ENCODE measurements around the gene CUTA. TPM values are rescaled to one million over a fixed set of nuclear protein-coding genes. Genes with fewer than 3 reads are reported as not detected.
A peak's percentile ranks its signal among the peaks of the same experiment; 100 is the strongest.

CUTA gene
- total and polyA plus RNA-seq, 2 of the 13 experiments (the other 11 are each of a cell fraction or from before 2014, with no cell fraction given): 170 to 180 TPM

GRCh38 chr6:33391278-33391921 is 26.5 kb downstream of the CUTA start, which contains the start of gene KIFC1 (continued):
- TF ChIP-seq SOX5 (CRISPR knock-in tag; IDR thresholded peaks at IDR 0.05; ENCODE audit: borderline replicate concordance): peak; percentile 70
- TF ChIP-seq ZNF740 (CRISPR knock-in tag; IDR thresholded peaks at IDR 0.05): peak; percentile 16; the same call in 1 of the 2 replicates
- TF ChIP-seq FOXO1 (CRISPR knock-in tag; IDR thresholded peaks at IDR 0.05): peak; percentile 92
- peak; percentile 77; the same call in 1 of the 2 replicates for TF ChIP-seq KLF12 (CRISPR knock-in tag; IDR thresholded peaks at IDR 0.05; ENCODE audit: borderline replicate concordance)
- no peak for TF ChIP-seq ZNF17 (CRISPR knock-in tag; IDR thresholded peaks at IDR 0.05)
- no peak; the same call in 1 of the 2 replicates for TF ChIP-seq ZNF33A (CRISPR knock-in tag; IDR thresholded peaks at IDR 0.05; ENCODE audit: borderline replicate concordance)
- TF ChIP-seq ATF4 (CRISPR knock-in tag; IDR thresholded peaks at IDR 0.05): peak in 1 of 2 experiments; percentile 76; a peak in 2 of 4 replicates
- TF ChIP-seq ZSCAN9 (CRISPR knock-in tag; IDR thresholded peaks at IDR 0.05; ENCODE audit: borderline replicate concordance): peak; percentile 94
- peak; percentile 93 for TF ChIP-seq SP2 (CRISPR knock-in tag; IDR thresholded peaks at IDR 0.05)
- TF ChIP-seq TP53 (CRISPR knock-in tag; conservative IDR thresholded peaks at IDR 0.05): no peak
- TF ChIP-seq TRIM22 (IDR thresholded peaks at IDR 0.05): peak; percentile 36; the same call in 1 of the 2 replicates
- TF ChIP-seq HOXD1 (CRISPR knock-in tag; IDR thresholded peaks at IDR 0.05): peak; percentile 13; the same call in 1 of the 2 replicates
- TF ChIP-seq ZNF777 (CRISPR knock-in tag; IDR thresholded peaks at IDR 0.05): peak; percentile 87
- TF ChIP-seq ZNF556 (CRISPR knock-in tag; IDR thresholded peaks at IDR 0.05; ENCODE audit: borderline replicate concordance): peak; percentile 76; the same call in 1 of the 2 replicates
- peak; percentile 94 for TF ChIP-seq MIER3 (CRISPR knock-in tag; IDR thresholded peaks at IDR 0.05; ENCODE audit: borderline replicate concordance)
- peak; percentile 77 for TF ChIP-seq TAF1 (CRISPR knock-in tag; IDR thresholded peaks at IDR 0.05)
- TF ChIP-seq RFX3 (CRISPR knock-in tag; IDR thresholded peaks at IDR 0.05): 0 out of 2 replicates have a peak, but pooled peaks have one; percentile 38
- 0 out of 2 replicates have a peak, but pooled peaks have one; percentile 55 for TF ChIP-seq ZNF713 (CRISPR knock-in tag; IDR thresholded peaks at IDR 0.05)
- TF ChIP-seq RCOR2 (CRISPR knock-in tag; IDR thresholded peaks at IDR 0.05): no peak
- peak; percentile 76 for TF ChIP-seq FOXP4 (CRISPR knock-in tag; IDR thresholded peaks at IDR 0.05)
- peak; percentile 93 for TF ChIP-seq ZMYM2 (CRISPR knock-in tag; IDR thresholded peaks at IDR 0.05)
- TF ChIP-seq NCOA2 (CRISPR knock-in tag; IDR thresholded peaks at IDR 0.05): peak; percentile 31; the same call in 1 of the 2 replicates
- TF ChIP-seq ATF1 (CRISPR knock-in tag; IDR thresholded peaks at IDR 0.05): peak; percentile 96
- peak; percentile 60; the same call in 1 of the 2 replicates for TF ChIP-seq ZNF564 (CRISPR knock-in tag; IDR thresholded peaks at IDR 0.05)
- TF ChIP-seq ZNF232 (CRISPR knock-in tag; IDR thresholded peaks at IDR 0.05; ENCODE audit: borderline replicate concordance): peak; percentile 72; the same call in 1 of the 2 replicates
- TF ChIP-seq SMARCE1 (IDR thresholded peaks at IDR 0.05; ENCODE audit: borderline replicate concordance): no peak
- TF ChIP-seq PCBP2 (optimal IDR thresholded peaks at IDR 0.05; ENCODE audit: low read depth, low read length, poor library complexity, severe bottlenecking): no peak
- peak; percentile 30 for TF ChIP-seq SRSF1 (optimal IDR thresholded peaks at IDR 0.05; ENCODE audit: low read depth, low read length)

Measured in HepG2 (cell line).